Measurements from ENCODE around the gene VPS52.
"Not testable (repeated sequence)": the region's sequence is repeated elsewhere in the genome, so short reads cannot be mapped to it uniquely, and the experiment has no call there.

Gene VPS52

GRCh38 chr6:33236852-33237251, 34.8 kb downstream of the VPS52 start:
- WGBS = 91% methylated on average over 6 of the region's 6 CpGs
- H3K18ac ChIP-seq (ENCODE audit: low read depth in 1 of 2, low read length in 2 of 2) = no peak overlapping the region
- no peak overlapping the region for H4K91ac ChIP-seq (ENCODE audit: low read length)
- no peak overlapping the region for H2AFZ ChIP-seq (ENCODE audit: low read depth, low read length)
- H2BK5ac ChIP-seq (ENCODE audit: low read depth, low read length, poor library complexity, severe bottlenecking) = no peak overlapping the region
- no peak overlapping the region for H3K4me3 ChIP-seq (ENCODE audit: insufficient read depth in 1 of 2, low read depth in 1 of 2, low read length in 2 of 2)
- DNase-seq = no peak
- no peak overlapping the region for H4K8ac ChIP-seq (ENCODE audit: low read length)
- H3K36me3 ChIP-seq (ENCODE audit: control insufficient read depth in 1 of 2, insufficient read depth in 2 of 2, low read depth in 1 of 2, low read length in 2 of 2) = no peaks in the 10 kb centered on the region
- H2BK120ac ChIP-seq (ENCODE audit: low read depth, low read length) = no peak overlapping the region
- no peaks in the 10 kb centered on the region for H3K4me1 ChIP-seq (ENCODE audit: control insufficient read depth, insufficient read depth, low read depth, low read length)
- H3K9ac ChIP-seq (ENCODE audit: low read length) = no peak overlapping the region
- H3K27me3 ChIP-seq (ENCODE audit: control insufficient read depth in 1 of 2, insufficient read depth in 1 of 2, low read length in 2 of 2) = peaks cover 48% of the 10 kb centered on the region in 2 experiments
- H2AK5ac ChIP-seq (ENCODE audit: low read length, severe bottlenecking) = no peak overlapping the region
- no peak overlapping the region for H3K4ac ChIP-seq (ENCODE audit: low read depth in 1 of 2, low read length in 2 of 2)
- no peak overlapping the region for H2BK12ac ChIP-seq (ENCODE audit: low read length in 2 of 2)
- no peak overlapping the region for H3K27ac ChIP-seq (ENCODE audit: low read length, poor library complexity, severe bottlenecking)
- H3K79me1 ChIP-seq (replicated peaks; ENCODE audit: low read length, poor library complexity, severe bottlenecking) = no peaks in the 10 kb centered on the region
- H2BK15ac ChIP-seq (ENCODE audit: low read depth, poor library complexity, severe bottlenecking) = no peak overlapping the region
- no peaks in the 10 kb centered on the region for H3K9me3 ChIP-seq (ENCODE audit: control insufficient read depth, low read length)
- no peak overlapping the region for H3K14ac ChIP-seq (ENCODE audit: low read length in 2 of 2)
- no peak overlapping the region for H3K23ac ChIP-seq (ENCODE audit: low read length in 2 of 2)
- no peak overlapping the region for H3K4me2 ChIP-seq (ENCODE audit: low read length, poor library complexity, severe bottlenecking)

- Histone ChIP-seq H3K36me3 (ENCODE audit: control insufficient read depth in 1 of 2, insufficient read depth in 2 of 2, low read depth in 1 of 2, low read length in 2 of 2) (no peaks in the 10 kb centered on the region), H2AK5ac (ENCODE audit: low read length, severe bottlenecking) (no peak overlapping the region), H2BK5ac (ENCODE audit: low read depth, low read length, poor library complexity, severe bottlenecking) (no peak overlapping the region), H3K79me1 (replicated peaks; ENCODE audit: low read length, poor library complexity, severe bottlenecking) (no peaks in the 10 kb centered on the region), H2BK120ac (ENCODE audit: low read depth, low read length) (no peak overlapping the region), H3K4me2 (ENCODE audit: low read length, poor library complexity, severe bottlenecking) (no peak overlapping the region), H3K4me1 (ENCODE audit: control insufficient read depth, insufficient read depth, low read depth, low read length) (no peaks in the 10 kb centered on the region), H3K9me3 (ENCODE audit: control insufficient read depth, low read length) (no peaks in the 10 kb centered on the region), H4K91ac (ENCODE audit: low read length) (no peak overlapping the region), H3K4ac (ENCODE audit: low read depth in 1 of 2, low read length in 2 of 2) (no peak overlapping the region), H3K23ac (ENCODE audit: low read length in 2 of 2) (no peak overlapping the region), H2AFZ (ENCODE audit: low read depth, low read length) (no peak overlapping the region), H4K8ac (ENCODE audit: low read length) (no peak overlapping the region), H3K4me3 (ENCODE audit: insufficient read depth in 1 of 2, low read depth in 1 of 2, low read length in 2 of 2) (no peak overlapping the region), H3K9ac (ENCODE audit: low read length) (no peak overlapping the region), H2BK12ac (ENCODE audit: low read length in 2 of 2) (no peak overlapping the region), H3K14ac (ENCODE audit: low read length in 2 of 2) (no peak overlapping the region), H3K27me3 (ENCODE audit: control insufficient read depth in 1 of 2, insufficient read depth in 1 of 2, low read length in 2 of 2) (peaks cover 51% of the 10 kb centered on the region in 2 experiments), H2BK15ac (ENCODE audit: low read depth, poor library complexity, severe bottlenecking) (no peak overlapping the region), H3K27ac (ENCODE audit: low read length, poor library complexity, severe bottlenecking) (no peak overlapping the region), H3K18ac (ENCODE audit: low read depth in 1 of 2, low read length in 2 of 2) (no peak overlapping the region)
- DNase-seq = no peak
Observed at GRCh38 chr6:33236328-33236727, 35.3 kb downstream of the VPS52 start.

GRCh38 chr6:33235221-33235634, 36.4 kb downstream of the VPS52 start:
- H3K27me3 ChIP-seq (ENCODE audit: control insufficient read depth in 1 of 2, insufficient read depth in 1 of 2, low read length in 2 of 2) = peaks cover 47 to 55% of the 10 kb centered on the region in 2 experiments
- no peak overlapping the region for H2AK5ac ChIP-seq (ENCODE audit: low read length, severe bottlenecking)
- no peak overlapping the region for H2BK5ac ChIP-seq (ENCODE audit: low read depth, low read length, poor library complexity, severe bottlenecking)
- H2AFZ ChIP-seq (ENCODE audit: low read depth, low read length) = no peak overlapping the region
- no peak for DNase-seq
- no peak overlapping the region for H3K4ac ChIP-seq (ENCODE audit: low read depth in 1 of 2, low read length in 2 of 2)
- H3K36me3 ChIP-seq (ENCODE audit: control insufficient read depth in 1 of 2, insufficient read depth in 2 of 2, low read depth in 1 of 2, low read length in 2 of 2) = no peaks in the 10 kb centered on the region
- H3K14ac ChIP-seq (ENCODE audit: low read length in 2 of 2) = no peak overlapping the region
- no peaks in the 10 kb centered on the region for H3K4me1 ChIP-seq (ENCODE audit: control insufficient read depth, insufficient read depth, low read depth, low read length)
- H3K9ac ChIP-seq (ENCODE audit: low read length) = no peak overlapping the region
- no peak overlapping the region for H3K4me2 ChIP-seq (ENCODE audit: low read length, poor library complexity, severe bottlenecking)
- H3K23ac ChIP-seq (ENCODE audit: low read length in 2 of 2) = no peak overlapping the region
- no peak overlapping the region for H2BK120ac ChIP-seq (ENCODE audit: low read depth, low read length)
- H4K8ac ChIP-seq (ENCODE audit: low read length) = peak overlapping the region; percentile 7
- no peaks in the 10 kb centered on the region for H3K9me3 ChIP-seq (ENCODE audit: control insufficient read depth, low read length)
- no peak overlapping the region for H2BK12ac ChIP-seq (ENCODE audit: low read length in 2 of 2)
- no peak overlapping the region for H4K91ac ChIP-seq (ENCODE audit: low read length)
- H2BK15ac ChIP-seq (ENCODE audit: low read depth, poor library complexity, severe bottlenecking) = no peak overlapping the region
- no peak overlapping the region for H3K27ac ChIP-seq (ENCODE audit: low read length, poor library complexity, severe bottlenecking)
- no peak overlapping the region for H3K18ac ChIP-seq (ENCODE audit: low read depth in 1 of 2, low read length in 2 of 2)
- H3K79me1 ChIP-seq (replicated peaks; ENCODE audit: low read length, poor library complexity, severe bottlenecking) = no peaks in the 10 kb centered on the region
- WGBS = 6% methylated on average over 6 of the region's 6 CpGs
- no peak overlapping the region for H3K4me3 ChIP-seq (ENCODE audit: insufficient read depth in 1 of 2, low read depth in 1 of 2, low read length in 2 of 2)

- H2BK15ac ChIP-seq (ENCODE audit: low read depth, poor library complexity, severe bottlenecking); H3K18ac ChIP-seq (ENCODE audit: low read depth in 1 of 2, low read length in 2 of 2); H3K4me3 ChIP-seq (ENCODE audit: insufficient read depth in 1 of 2, low read depth in 1 of 2, low read length in 2 of 2); H2AFZ ChIP-seq (ENCODE audit: low read depth, low read length); H3K4ac ChIP-seq (ENCODE audit: low read depth in 1 of 2, low read length in 2 of 2); H3K14ac ChIP-seq (ENCODE audit: low read length in 2 of 2); H2BK120ac ChIP-seq (ENCODE audit: low read depth, low read length); H3K4me1 ChIP-seq (ENCODE audit: control insufficient read depth, insufficient read depth, low read depth, low read length); H3K9ac ChIP-seq (ENCODE audit: low read length); H3K27ac ChIP-seq (ENCODE audit: low read length, poor library complexity, severe bottlenecking); H3K4me2 ChIP-seq (ENCODE audit: low read length, poor library complexity, severe bottlenecking); H3K23ac ChIP-seq (ENCODE audit: low read length in 2 of 2); H4K8ac ChIP-seq (ENCODE audit: low read length); H4K91ac ChIP-seq (ENCODE audit: low read length); H3K36me3 ChIP-seq (ENCODE audit: control insufficient read depth in 1 of 2, insufficient read depth in 2 of 2, low read depth in 1 of 2, low read length in 2 of 2); DNase-seq; H2AK5ac ChIP-seq (ENCODE audit: low read length, severe bottlenecking); H3K9me3 ChIP-seq (ENCODE audit: control insufficient read depth, low read length); H3K79me1 ChIP-seq (replicated peaks; ENCODE audit: low read length, poor library complexity, severe bottlenecking); H2BK12ac ChIP-seq (ENCODE audit: low read length in 2 of 2); H2BK5ac ChIP-seq (ENCODE audit: low read depth, low read length, poor library complexity, severe bottlenecking): not testable (repeated sequence)
- peaks cover 23 to 34% of the 10 kb centered on the region in 2 experiments for H3K27me3 ChIP-seq (ENCODE audit: control insufficient read depth in 1 of 2, insufficient read depth in 1 of 2, low read length in 2 of 2)
- 33% methylated on average over 9 of the region's 14 CpGs for WGBS
Observed at GRCh38 chr6:33226503-33227120, 45.1 kb downstream of the VPS52 start.
